ENCODE measurements around the gene RPS6KL1.

Gene RPS6KL1

GRCh38 chr14:74863274-74863673 lies 59.8 kb downstream of the RPS6KL1 start:
- CTCF ChIA-PET, result interaction anchor here (0.8 to 10.8 kb wide), 6 partner anchors 9 to 254 kb away, joined by 3 to 195 read pairs (median 38); no protein-coding TSS in a partner anchor
- H3K4me3 ChIP-seq (ENCODE audit: low read depth, low read length), result no peak overlapping the region
- no peaks in the 10 kb centered on the region for H3K4me1 ChIP-seq (ENCODE audit: control insufficient read depth, insufficient read depth, low read length)
- no peaks in the 10 kb centered on the region for H3K9me3 ChIP-seq (ENCODE audit: control insufficient read depth, insufficient read depth, low read depth, low read length)
- H3K27ac ChIP-seq (ENCODE audit: extremely low read depth, low read depth, low read length), result no peak overlapping the region
- POLR2A ChIA-PET, result no interaction called here
- no peak for TF ChIP-seq HOXC10 (CRISPR knock-in tag; IDR thresholded peaks at IDR 0.05)
- no peak for TF ChIP-seq KLF16 (tag by site-specific recombination; IDR thresholded peaks at IDR 0.05)
- no peak for TF ChIP-seq ZBTB49 (tag by site-specific recombination; IDR thresholded peaks at IDR 0.05; ENCODE audit: low read depth)
- TF ChIP-seq ZSCAN30 (tag by site-specific recombination; IDR thresholded peaks at IDR 0.05), result no peak
- no peak for TF ChIP-seq ZNF26 (tag by site-specific recombination; IDR thresholded peaks at IDR 0.05)
- TF ChIP-seq ZNF10 (tag by site-specific recombination; IDR thresholded peaks at IDR 0.05), result no peak
- TF ChIP-seq ZNF785 (tag by site-specific recombination; IDR thresholded peaks at IDR 0.05), result no peak
- no peaks in the 10 kb centered on the region for H3K36me3 ChIP-seq (ENCODE audit: control insufficient read depth in 2 of 2, insufficient read depth in 1 of 2, low read length in 2 of 2)

- H3K27ac ChIP-seq (ENCODE audit: extremely low read depth, low read depth, low read length), result no peak overlapping the region
- POLR2A ChIA-PET, result interaction anchor here (1.2 kb wide), 1 partner anchor 45 kb away, joined by 9 read pairs; no protein-coding TSS in a partner anchor
- H3K36me3 ChIP-seq (ENCODE audit: control insufficient read depth in 2 of 2, insufficient read depth in 1 of 2, low read length in 2 of 2), result no peaks in the 10 kb centered on the region
- no peak overlapping the region for H3K4me3 ChIP-seq (ENCODE audit: low read depth, low read length)
- no peaks in the 10 kb centered on the region for H3K4me1 ChIP-seq (ENCODE audit: control insufficient read depth, insufficient read depth, low read length)
- TF ChIP-seq ELK4 (IDR thresholded peaks at IDR 0.05; ENCODE audit: borderline replicate concordance, low read depth, low read length), result no peak
- no peak for TF ChIP-seq ZNF514 (tag by site-specific recombination; IDR thresholded peaks at IDR 0.05)
- H3K9me3 ChIP-seq (ENCODE audit: control insufficient read depth, insufficient read depth, low read depth, low read length), result no peaks in the 10 kb centered on the region
- CTCF ChIA-PET, result interaction anchor here (0.6 to 10.8 kb wide), 21 partner anchors 10 to 442 kb away, joined by 3 to 195 read pairs (median 12); partner anchors contain the start of genes DLST and PROX2
These were observed 61.3 kb downstream of the RPS6KL1 start for GRCh38 chr14:74861734-74862090.

- ChIA-PET CTCF (interaction anchor here (0.6 to 10.8 kb wide), 43 partner anchors 11 to 700 kb away, joined by 3 to 195 read pairs (median 5); partner anchors contain the start of genes DLST and PROX2), POLR2A (interaction anchor here (0.8 to 1.2 kb wide), 3 partner anchors 44 to 62 kb away, joined by 4 to 9 read pairs (median 5); partner anchors contain the start of gene RPS6KL1)
- Histone ChIP-seq H3K9me3 (ENCODE audit: control insufficient read depth, insufficient read depth, low read depth, low read length) (no peaks in the 10 kb centered on the region), H3K36me3 (ENCODE audit: control insufficient read depth in 2 of 2, insufficient read depth in 1 of 2, low read length in 2 of 2) (peaks cover 0 to under 1% of the 10 kb centered on the region in 2 experiments; a peak in 1 of 3 replicates), H3K4me3 (ENCODE audit: low read depth, low read length) (no peak overlapping the region), H3K27ac (ENCODE audit: extremely low read depth, low read depth, low read length) (no peak overlapping the region), H3K4me1 (ENCODE audit: control insufficient read depth, insufficient read depth, low read length) (no peaks in the 10 kb centered on the region)
- peak; percentile 91 for TF ChIP-seq ZNF600 (tag by site-specific recombination; IDR thresholded peaks at IDR 0.05)
- TF ChIP-seq ZFP69B (tag by site-specific recombination; IDR thresholded peaks at IDR 0.05), result peak; percentile 67
- no peak for TF ChIP-seq ZNF24 (tag by site-specific recombination; IDR thresholded peaks at IDR 0.05)
- peak; percentile 60 for TF ChIP-seq ZNF692 (tag by site-specific recombination; IDR thresholded peaks at IDR 0.05)
- peak; percentile 70; the same call in 1 of the 2 replicates for TF ChIP-seq CTCF (tag by site-specific recombination; IDR thresholded peaks at IDR 0.05)
- no peak for TF ChIP-seq ZNF76 (tag by site-specific recombination; IDR thresholded peaks at IDR 0.05; ENCODE audit: borderline replicate concordance, low read depth)
- TF ChIP-seq ZNF660 (tag by site-specific recombination; IDR thresholded peaks at IDR 0.05), result peak; percentile 60; the same call in 1 of the 2 replicates
- 0 out of 2 replicates have a peak, but pooled peaks have one; percentile 38 for TF ChIP-seq ZNF18 (tag by site-specific recombination; IDR thresholded peaks at IDR 0.05)
- TF ChIP-seq ZNF654 (tag by site-specific recombination; IDR thresholded peaks at IDR 0.05; ENCODE audit: low read depth), result peak; percentile 85
These were observed 61.9 kb downstream of the RPS6KL1 start for GRCh38 chr14:74860899-74861733.
